Activated CD4-positive, alpha-beta memory T cell treated with anti-CD3 and anti-CD28 coated beads for 36 hours (primary cell): ENCODE results near the gene CPT1B. TPM values are rescaled to one million over a fixed set of nuclear protein-coding genes. Genes with fewer than 3 reads are reported as not detected.

Experiments used
- CTCF ChIA-PET: fragments of 350-600 bp; sonication (Branson Sonifier 250); formaldehyde crosslinking; loops from one replicate; lab custom pipeline; 2021; ENCODE audit warnings: antibody characterized with exemption, inconsistent platforms; lab: Charles Lee
- POLR2A ChIA-PET: fragments of 350-600 bp; sonication (Branson Sonifier 250); formaldehyde crosslinking; loops from one replicate; lab custom pipeline; 2021; ENCODE audit warnings: antibody characterized with exemption; lab: Charles Lee
- DNase-seq: peaks from one replicate; pipeline ENCODE4 v3.0.0-alpha.2; 2020
- H3K27ac Mint-ChIP-seq: one replicate; pipeline ENCODE4 v1.8.0; 2021; ENCODE audit warnings: mixed read lengths
- H3K27me3 Mint-ChIP-seq: one replicate; pipeline ENCODE4 v1.8.0; 2021; ENCODE audit warnings: mixed read lengths
- H3K36me3 Mint-ChIP-seq: one replicate; pipeline ENCODE4 v1.8.0; 2021; ENCODE audit warnings: mixed read lengths
- H3K4me1 Mint-ChIP-seq: one replicate; pipeline ENCODE4 v1.8.0; 2021; ENCODE audit warnings: low read depth, mixed read lengths
- H3K4me3 Mint-ChIP-seq: one replicate; pipeline ENCODE4 v1.8.0; 2021; ENCODE audit warnings: mild to moderate bottlenecking, mixed read lengths
- H3K9me3 Mint-ChIP-seq: one replicate; pipeline ENCODE4 v1.8.0; 2021; ENCODE audit warnings: mixed read lengths
- intact Hi-C: fragments of 100-400 bp; cut with micrococcal nuclease; formaldehyde crosslinking; loops from one replicate; pipeline ENCODE4 v1.15.1; 2023
- total RNA-seq, 2 experiments: library from RNA; stranded (reverse); gene quantifications; one replicate each; pipeline ENCODE4 v1.2.3, GENCODE V29; 2021

The CPT1B gene
- total RNA-seq, 2 experiments from 2014 or later: 33.3 to 36.9 TPM

- peak within 1 kb of the TSS; percentile 87 for H3K27ac Mint-ChIP-seq
- ChIA-PET CTCF (interaction anchor here (1.2 to 2.8 kb wide), 7 partner anchors 20 to 109 kb away, joined by 3 to 17 read pairs (median 5); partner anchors contain the start of genes SCO2 and SYCE3), POLR2A (interaction anchor here (0.6 to 2.4 kb wide), 11 partner anchors 17 to 74 kb away, joined by 3 to 13 read pairs (median 5); partner anchors contain the start of genes MAPK8IP2, SCO2, SYCE3 and TYMP)
- peak; percentile 99 for DNase-seq
- H3K4me3 Mint-ChIP-seq: peak within 1 kb of the TSS; percentile 94
- H3K9me3 Mint-ChIP-seq: no peaks in the 10 kb centered on the region
- H3K27me3 Mint-ChIP-seq: no peaks in the 10 kb centered on the region
- intact Hi-C loops: loop anchor here (1.0 to 2.0 kb wide), 5 partner anchors 19 to 74 kb away; partner anchors contain the start of genes NCAPH2 and TYMP
- H3K36me3 Mint-ChIP-seq: peaks cover 5% of the 10 kb centered on the region
- peaks cover 21% of the 10 kb centered on the region for H3K4me1 Mint-ChIP-seq
Measured at GRCh38 chr22:50582493-50583293, 4.5 kb upstream of the CPT1B start, which contains the start of gene CHKB. Gene CHKB, minus strand, starts transcription at chr22:50582849. Its CDS starts 68 bp downstream, at chr22:50582781.

DNA sequence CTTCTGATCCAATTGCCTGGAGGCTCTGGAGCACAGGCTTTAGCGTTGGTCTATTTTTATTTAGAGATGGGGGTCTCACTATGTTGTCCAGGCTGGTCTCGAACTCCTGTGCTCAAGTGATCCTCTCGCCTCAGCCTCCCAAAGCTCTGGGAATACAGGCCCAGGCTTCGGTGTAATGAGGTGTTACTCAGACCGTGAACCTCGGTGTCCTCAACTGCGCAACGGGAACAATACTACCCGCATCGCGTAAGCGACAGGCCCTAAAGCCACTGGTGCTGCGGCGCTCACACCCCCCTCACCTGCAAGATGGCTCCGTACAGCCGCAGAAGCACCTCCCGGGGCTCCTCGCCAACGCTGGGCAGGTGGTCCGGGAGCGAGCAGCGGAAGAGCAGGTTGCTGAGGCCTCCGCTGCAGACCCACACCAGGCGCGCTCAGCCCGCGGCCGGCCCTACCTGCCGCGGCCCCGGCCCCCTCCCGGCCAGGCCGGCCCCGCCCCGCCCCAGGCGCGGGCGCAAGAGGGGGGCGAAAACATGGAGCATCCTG is 3.8 kb upstream of the CPT1B start:
- intact Hi-C loops: loop anchor here (1.0 to 2.0 kb wide), 5 partner anchors 19 to 74 kb away; partner anchors contain the start of genes NCAPH2 and TYMP
- ChIA-PET CTCF (interaction anchor here (0.7 to 2.8 kb wide), 9 partner anchors 19 to 110 kb away, joined by 3 to 17 read pairs (median 4); partner anchors contain the start of genes KLHDC7B, SCO2 and SYCE3), POLR2A (interaction anchor here (0.6 to 2.4 kb wide), 9 partner anchors 16 to 73 kb away, joined by 3 to 13 read pairs (median 6); partner anchors contain the start of genes MAPK8IP2, SCO2, SYCE3 and TYMP)
- peak overlapping the region; percentile 87 for H3K27ac Mint-ChIP-seq
- peak overlapping the region; percentile 94 for H3K4me3 Mint-ChIP-seq
- no peaks in the 10 kb centered on the region for H3K27me3 Mint-ChIP-seq
- DNase-seq: peak; percentile 62
- no peaks in the 10 kb centered on the region for H3K9me3 Mint-ChIP-seq
- H3K36me3 Mint-ChIP-seq: peaks cover 6% of the 10 kb centered on the region
- H3K4me1 Mint-ChIP-seq: peaks cover 27% of the 10 kb centered on the region

DNA sequence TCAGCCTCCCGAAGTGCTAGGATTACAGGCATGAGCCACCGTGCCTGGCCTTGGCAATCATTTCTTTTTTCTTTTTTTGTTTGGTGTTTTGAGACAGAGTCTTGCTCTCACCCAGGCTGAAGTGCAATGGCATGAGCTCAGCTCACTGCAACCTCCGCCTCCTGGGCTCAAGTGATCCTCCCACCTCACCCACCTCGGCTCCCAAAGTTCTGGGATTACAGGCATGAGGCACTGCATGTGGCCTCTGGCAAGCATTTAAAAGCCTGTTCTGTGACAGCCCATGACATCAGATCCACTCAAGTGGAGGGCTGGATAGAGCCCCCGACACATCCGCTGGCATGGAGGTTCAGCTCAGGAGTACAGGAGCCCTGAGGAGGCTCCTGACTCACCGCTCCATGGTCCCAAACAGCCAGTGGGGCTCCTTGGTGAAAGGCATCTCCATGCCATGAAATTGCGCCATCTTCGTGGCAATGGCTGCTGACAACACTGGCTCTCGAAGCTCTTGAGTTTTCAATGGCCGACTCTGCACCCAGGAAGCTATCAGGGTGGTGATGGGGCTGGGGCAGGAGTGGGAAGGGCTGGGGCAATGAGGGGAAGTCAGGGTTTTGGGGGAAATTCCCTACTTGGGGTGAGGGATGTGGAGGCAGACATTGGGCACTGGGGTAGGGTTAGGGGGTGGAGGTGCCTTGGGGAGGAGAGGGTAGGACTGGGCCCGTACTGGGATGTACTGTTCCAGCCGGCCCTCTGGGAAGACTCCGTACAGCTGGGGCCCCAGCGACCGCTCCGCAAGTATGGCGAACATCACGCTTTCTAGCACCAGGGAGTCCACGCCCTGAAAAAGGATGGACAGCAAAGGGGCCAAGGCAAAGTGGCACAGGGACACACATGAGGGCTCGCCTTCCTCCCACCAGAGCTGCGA is 3.1 kb upstream of the CPT1B start:
- intact Hi-C loops: no loop called here
- ChIA-PET POLR2A (interaction anchor here (0.6 to 2.4 kb wide), 6 partner anchors 15 to 55 kb away, joined by 3 to 11 read pairs (median 5); partner anchors contain the start of genes SCO2, SYCE3 and TYMP), CTCF (interaction anchor here (0.7 to 2.8 kb wide), 7 partner anchors 18 to 83 kb away, joined by 3 to 17 read pairs (median 5); partner anchors contain the start of genes KLHDC7B, SCO2 and SYCE3)
- no peak for DNase-seq
- H3K36me3 Mint-ChIP-seq: peaks cover 6% of the 10 kb centered on the region
- H3K27ac Mint-ChIP-seq: peak overlapping the region; percentile 62
- peak overlapping the region; percentile 94 for H3K4me3 Mint-ChIP-seq
- peaks cover 27% of the 10 kb centered on the region for H3K4me1 Mint-ChIP-seq
- H3K27me3 Mint-ChIP-seq: no peaks in the 10 kb centered on the region
- no peaks in the 10 kb centered on the region for H3K9me3 Mint-ChIP-seq

DNA sequence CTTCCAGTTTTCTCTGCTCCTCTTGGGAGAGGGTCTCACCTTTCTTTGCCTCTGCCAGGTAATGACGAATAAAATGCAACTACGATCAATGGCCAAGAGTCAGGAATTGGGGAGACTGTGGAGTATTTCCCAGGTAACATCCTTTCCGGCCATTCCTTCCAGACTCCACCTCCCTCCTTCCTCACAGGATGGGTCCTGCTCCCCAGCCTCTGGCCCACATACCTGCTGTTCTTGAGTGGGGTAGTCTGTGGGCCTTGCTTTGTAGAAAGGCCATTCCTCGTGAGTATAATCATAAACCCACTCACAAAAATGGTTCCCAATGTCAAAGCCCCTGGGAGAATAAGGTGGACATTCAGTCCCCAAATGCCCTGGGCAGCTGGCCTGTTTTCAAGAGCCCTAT is 1.5 kb upstream of the CPT1B start:
- H3K36me3 Mint-ChIP-seq: peaks cover 6% of the 10 kb centered on the region
- DNase-seq: no peak
- H3K9me3 Mint-ChIP-seq: no peaks in the 10 kb centered on the region
- H3K4me1 Mint-ChIP-seq: peaks cover 27% of the 10 kb centered on the region
- ChIA-PET CTCF (no interaction called here), POLR2A (no interaction called here)
- H3K27ac Mint-ChIP-seq: no peak overlapping the region
- intact Hi-C loops: no loop called here
- no peaks in the 10 kb centered on the region for H3K27me3 Mint-ChIP-seq
- H3K4me3 Mint-ChIP-seq: no peak overlapping the region

GRCh38 chr22:50578776-50579310 is 616 bp upstream of the CPT1B start:
- ChIA-PET POLR2A (no interaction called here), CTCF (interaction anchor here (1.6 kb wide), 1 partner anchor 16 kb away, joined by 7 read pairs; the partner anchor contains the start of gene SYCE3)
- Mint-ChIP-seq H3K36me3 (peaks cover 6% of the 10 kb centered on the region), H3K9me3 (no peaks in the 10 kb centered on the region), H3K4me1 (peaks cover 26% of the 10 kb centered on the region), H3K4me3 (no peak overlapping the region), H3K27me3 (no peaks in the 10 kb centered on the region), H3K27ac (no peak overlapping the region)
- no peak for DNase-seq
- intact Hi-C loops: no loop called here

DNA sequence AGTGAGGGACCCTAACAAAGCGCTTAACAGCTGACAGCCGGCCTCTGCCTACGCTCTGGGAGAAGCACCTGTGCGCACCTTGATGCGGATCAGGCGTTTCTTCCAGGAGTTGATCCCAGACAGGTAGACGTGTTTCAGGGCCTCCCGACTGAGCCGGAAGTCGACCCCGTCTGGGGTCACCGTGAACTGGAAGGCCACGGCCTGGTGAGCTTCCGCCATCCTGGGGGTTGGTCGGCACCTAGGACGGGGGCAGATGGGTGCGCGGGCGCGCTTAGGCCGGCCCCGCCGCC is 585 bp downstream of the CPT1B start:
- intact Hi-C loops: no loop called here
- H3K27me3 Mint-ChIP-seq: no peaks in the 10 kb centered on the region
- H3K27ac Mint-ChIP-seq: no peak overlapping the region
- no peaks in the 10 kb centered on the region for H3K9me3 Mint-ChIP-seq
- peaks cover 7% of the 10 kb centered on the region for H3K36me3 Mint-ChIP-seq
- peaks cover 20% of the 10 kb centered on the region for H3K4me1 Mint-ChIP-seq
- no peak overlapping the region for H3K4me3 Mint-ChIP-seq
- no peak for DNase-seq
- CTCF ChIA-PET: interaction anchor here (1.2 to 1.6 kb wide), 2 partner anchors 15 to 52 kb away, joined by 3 to 7 read pairs; partner anchors contain the start of genes SCO2 and SYCE3
- POLR2A ChIA-PET: interaction anchor here (1.5 kb wide), 1 partner anchor 15 kb away, joined by 3 read pairs; the partner anchor contains the start of gene SYCE3

- peak; percentile 20 for DNase-seq
- H3K27me3 Mint-ChIP-seq: no peaks in the 10 kb centered on the region
- CTCF ChIA-PET: interaction anchor here (0.9 to 1.4 kb wide), 3 partner anchors 12 to 52 kb away, joined by 3 to 4 read pairs (median 3); partner anchors contain the start of genes SCO2 and SYCE3
- H3K27ac Mint-ChIP-seq: no peak overlapping the region
- POLR2A ChIA-PET: interaction anchor here (1.5 kb wide), 1 partner anchor 14 kb away, joined by 3 read pairs; the partner anchor contains the start of gene SYCE3
- H3K4me3 Mint-ChIP-seq: no peak overlapping the region
- peaks cover 10% of the 10 kb centered on the region for H3K36me3 Mint-ChIP-seq
- intact Hi-C loops: loop anchor here (1.0 kb wide), 1 partner anchor 114 kb away; no protein-coding TSS in a partner anchor
- H3K4me1 Mint-ChIP-seq: peaks cover 20% of the 10 kb centered on the region
- H3K9me3 Mint-ChIP-seq: no peaks in the 10 kb centered on the region
Measured at GRCh38 chr22:50576806-50577696, 1.2 kb downstream of the CPT1B start.

DNA sequence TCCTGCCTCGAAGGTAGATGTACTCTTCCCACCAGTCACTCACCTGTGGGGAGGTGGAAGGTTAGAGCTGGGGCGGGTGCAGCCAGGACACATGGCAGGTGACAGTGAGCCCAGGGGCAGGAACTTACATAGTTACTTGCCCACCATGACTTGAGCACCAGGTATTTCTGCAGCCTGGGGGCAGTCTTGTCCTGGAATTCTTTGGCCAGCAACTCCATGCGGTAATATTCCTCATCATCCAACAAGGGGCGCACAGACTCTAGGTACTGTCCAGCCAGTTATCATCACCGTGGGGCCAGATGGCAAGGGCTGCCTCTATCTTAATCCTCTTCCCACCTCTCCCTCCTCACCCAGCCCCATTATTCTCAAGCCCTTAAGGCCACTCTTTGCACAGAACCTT is 2.2 kb downstream of the CPT1B start:
- no peaks in the 10 kb centered on the region for H3K9me3 Mint-ChIP-seq
- CTCF ChIA-PET: interaction anchor here (1.4 kb wide), 2 partner anchors 11 to 45 kb away, joined by 3 to 7 read pairs; no protein-coding TSS in a partner anchor
- peaks cover 14% of the 10 kb centered on the region for H3K36me3 Mint-ChIP-seq
- intact Hi-C loops: loop anchor here (1.0 kb wide), 1 partner anchor 115 kb away; no protein-coding TSS in a partner anchor
- POLR2A ChIA-PET: interaction anchor here (0.5 kb wide), 1 partner anchor 227 kb away, joined by 4 read pairs; no protein-coding TSS in a partner anchor
- H3K27me3 Mint-ChIP-seq: no peaks in the 10 kb centered on the region
- H3K4me1 Mint-ChIP-seq: peaks cover 13% of the 10 kb centered on the region
- no peak overlapping the region for H3K4me3 Mint-ChIP-seq
- H3K27ac Mint-ChIP-seq: no peak overlapping the region
- peak; percentile 21 for DNase-seq

DNA sequence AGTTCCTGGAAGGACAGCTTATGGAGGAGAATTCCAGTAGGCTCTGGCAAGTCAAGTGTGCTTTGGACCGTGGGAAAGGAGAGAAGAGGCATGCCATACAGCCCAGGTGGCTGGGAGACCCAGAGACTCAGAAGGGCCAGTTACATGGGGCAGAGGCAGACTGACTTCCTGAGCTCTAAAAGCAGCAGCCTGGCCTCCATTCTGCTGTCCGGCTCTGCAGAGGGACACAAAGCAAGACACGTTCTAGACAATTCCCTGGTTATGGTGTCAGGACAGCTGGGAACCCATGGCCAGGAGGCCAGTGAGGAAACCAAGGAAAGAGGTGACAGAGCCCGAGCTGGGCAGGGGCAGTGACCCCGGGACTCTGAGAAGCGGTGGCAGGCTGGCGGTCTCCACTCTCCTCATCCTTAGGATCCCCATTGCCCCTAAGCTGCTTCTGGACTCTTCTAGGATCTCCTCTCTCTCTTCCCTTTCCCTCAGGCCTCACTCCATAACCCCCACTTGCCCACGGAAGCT is 2.7 kb downstream of the CPT1B start:
- ChIA-PET POLR2A (no interaction called here), CTCF (interaction anchor here (1.4 kb wide), 1 partner anchor 46 kb away, joined by 7 read pairs; no protein-coding TSS in a partner anchor)
- H3K27ac Mint-ChIP-seq: no peak overlapping the region
- H3K4me1 Mint-ChIP-seq: peaks cover 10% of the 10 kb centered on the region
- intact Hi-C loops: no loop called here
- DNase-seq: no peak
- no peak overlapping the region for H3K4me3 Mint-ChIP-seq
- H3K27me3 Mint-ChIP-seq: no peaks in the 10 kb centered on the region
- H3K9me3 Mint-ChIP-seq: no peaks in the 10 kb centered on the region
- peaks cover 17% of the 10 kb centered on the region for H3K36me3 Mint-ChIP-seq

DNA sequence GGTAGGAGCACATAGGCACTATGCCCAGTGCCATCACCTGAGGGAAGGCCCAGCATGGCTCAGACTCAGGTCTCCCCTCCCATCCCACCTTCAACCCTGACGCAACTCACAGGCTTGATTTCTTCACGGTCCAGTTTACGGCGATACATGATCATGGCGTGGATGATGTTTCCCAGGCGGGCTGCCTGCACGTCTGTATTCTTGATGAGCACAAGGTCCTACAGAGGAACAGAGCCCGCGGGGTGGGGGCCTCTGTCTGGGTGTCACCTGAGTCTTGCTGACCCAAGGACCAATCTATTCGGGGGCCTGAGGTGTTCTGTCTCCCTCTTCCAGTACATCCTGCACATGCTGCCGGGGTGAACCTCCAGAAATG is 3.9 kb downstream of the CPT1B start:
- Mint-ChIP-seq H3K36me3 (peaks cover 16% of the 10 kb centered on the region), H3K27me3 (no peaks in the 10 kb centered on the region), H3K9me3 (no peaks in the 10 kb centered on the region), H3K4me3 (no peak overlapping the region), H3K4me1 (peaks cover 7% of the 10 kb centered on the region), H3K27ac (no peak overlapping the region)
- ChIA-PET POLR2A (no interaction called here), CTCF (interaction anchor here (1.0 kb wide), 1 partner anchor 49 kb away, joined by 4 read pairs; the partner anchor contains the start of gene SCO2)
- intact Hi-C loops: no loop called here
- no peak for DNase-seq
